Measurements from ENCODE around the gene NLGN3.

NLGN3 gene

DNA sequence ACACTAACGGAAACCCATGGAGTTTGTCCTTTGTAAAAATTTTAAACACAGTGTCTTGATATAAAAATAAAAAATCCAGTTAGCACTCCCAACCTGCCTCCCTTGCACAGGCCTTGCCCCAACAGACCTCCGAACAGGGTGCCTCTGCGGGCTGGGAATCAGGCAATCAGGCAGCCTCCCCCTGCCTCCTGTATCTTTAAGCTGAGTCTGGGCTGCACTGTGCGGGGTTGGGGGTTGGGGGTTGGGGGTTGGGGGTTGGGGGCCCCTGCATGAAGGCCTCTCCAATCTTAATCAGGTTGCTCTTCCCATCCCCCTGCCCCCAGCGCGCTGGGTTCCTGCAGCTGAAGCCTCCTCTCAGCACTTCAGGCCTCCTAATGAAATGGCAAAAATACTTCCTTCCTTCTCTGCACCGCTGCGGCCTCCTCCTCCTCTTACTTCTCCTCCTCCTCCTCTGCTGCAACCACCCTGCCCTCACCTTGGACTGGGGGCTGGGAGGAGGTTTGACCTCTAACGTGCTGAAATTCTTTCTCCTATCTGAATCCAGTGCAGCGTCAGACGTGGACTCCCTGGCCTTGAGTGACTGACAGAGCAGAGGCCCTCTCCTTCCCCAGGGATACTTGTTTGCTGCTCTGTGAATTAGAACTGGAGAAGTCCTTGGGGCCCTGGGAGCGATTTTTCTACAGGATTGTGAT, 26.6 kb downstream of the NLGN3 start:
- TF ChIP-seq, protein P1, sequence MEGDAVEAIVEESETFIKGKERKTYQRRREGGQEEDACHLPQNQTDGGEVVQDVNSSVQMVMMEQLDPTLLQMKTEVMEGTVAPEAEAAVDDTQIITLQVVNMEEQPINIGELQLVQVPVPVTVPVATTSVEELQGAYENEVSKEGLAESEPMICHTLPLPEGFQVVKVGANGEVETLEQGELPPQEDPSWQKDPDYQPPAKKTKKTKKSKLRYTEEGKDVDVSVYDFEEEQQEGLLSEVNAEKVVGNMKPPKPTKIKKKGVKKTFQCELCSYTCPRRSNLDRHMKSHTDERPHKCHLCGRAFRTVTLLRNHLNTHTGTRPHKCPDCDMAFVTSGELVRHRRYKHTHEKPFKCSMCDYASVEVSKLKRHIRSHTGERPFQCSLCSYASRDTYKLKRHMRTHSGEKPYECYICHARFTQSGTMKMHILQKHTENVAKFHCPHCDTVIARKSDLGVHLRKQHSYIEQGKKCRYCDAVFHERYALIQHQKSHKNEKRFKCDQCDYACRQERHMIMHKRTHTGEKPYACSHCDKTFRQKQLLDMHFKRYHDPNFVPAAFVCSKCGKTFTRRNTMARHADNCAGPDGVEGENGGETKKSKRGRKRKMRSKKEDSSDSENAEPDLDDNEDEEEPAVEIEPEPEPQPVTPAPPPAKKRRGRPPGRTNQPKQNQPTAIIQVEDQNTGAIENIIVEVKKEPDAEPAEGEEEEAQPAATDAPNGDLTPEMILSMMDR (IDR thresholded peaks at IDR 0.05), result no peak
- Histone ChIP-seq H3K9me3 (no peaks in the 10 kb centered on the region), H3K4me3 (ENCODE audit: low read depth in 1 of 2, low read length in 1 of 2) (peak overlapping the region; percentile 27 to 47), H3K36me3 (no peaks in the 10 kb centered on the region), H3K27ac (peak overlapping the region; percentile 90), H3K27me3 (no peaks in the 10 kb centered on the region), H3K4me1 (ENCODE audit: control insufficient read depth in 1 of 2, insufficient read depth in 1 of 2, low read depth in 1 of 2, low read length in 1 of 2) (peaks cover 44% of the 10 kb centered on the region in 2 experiments)

DNA sequence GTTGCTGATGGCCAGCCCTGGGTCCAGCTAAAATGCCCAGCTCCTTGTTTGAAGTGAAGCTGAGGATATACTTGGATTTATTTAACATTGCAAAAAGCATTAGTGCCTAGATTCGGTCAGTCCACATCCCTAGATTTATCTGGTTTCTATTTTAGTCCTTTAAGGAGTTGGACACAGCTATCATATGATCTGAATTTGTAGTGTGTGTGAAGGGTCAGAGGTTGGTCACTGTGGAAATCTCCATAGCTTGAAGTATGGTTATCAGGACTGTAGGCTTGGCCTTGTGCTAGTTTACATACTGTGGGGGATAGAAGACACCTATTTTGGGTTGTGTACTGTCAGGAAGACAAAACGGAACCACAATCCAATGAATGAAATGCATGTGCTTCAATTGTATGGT, 28.8 kb downstream of the NLGN3 start:
- no peaks in the 10 kb centered on the region for H3K27me3 ChIP-seq
- H3K36me3 ChIP-seq, result no peaks in the 10 kb centered on the region
- H3K4me1 ChIP-seq (ENCODE audit: control insufficient read depth in 1 of 2, insufficient read depth in 1 of 2, low read depth in 1 of 2, low read length in 1 of 2), result peaks cover 44% of the 10 kb centered on the region in 2 experiments
- peak overlapping the region; percentile 90 for H3K27ac ChIP-seq
- H3K4me3 ChIP-seq (ENCODE audit: low read depth in 1 of 2, low read length in 1 of 2), result no peak overlapping the region
- H3K9me3 ChIP-seq, result no peaks in the 10 kb centered on the region
- TF ChIP-seq, protein P1 (IDR thresholded peaks at IDR 0.05), result no peak

DNA sequence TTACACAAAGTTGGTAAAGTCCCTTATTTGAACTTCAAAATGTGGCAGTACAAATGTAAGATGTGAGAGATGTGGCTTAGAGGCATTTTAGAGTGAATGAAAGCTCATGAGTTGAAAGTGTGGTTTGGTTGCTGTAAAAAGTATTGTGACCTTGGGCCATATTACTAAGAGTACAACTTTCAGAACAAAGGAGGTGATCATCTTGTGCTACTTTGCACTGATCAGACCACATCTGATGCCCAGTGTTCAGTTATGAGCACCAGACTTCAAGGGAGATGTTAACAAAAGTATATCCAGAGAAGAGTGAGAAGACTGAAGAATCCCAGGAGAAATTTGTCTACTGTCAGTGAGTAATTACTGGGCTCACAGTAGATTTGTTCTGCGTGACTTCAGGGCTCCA, 30.2 kb downstream of the NLGN3 start:
- no peak overlapping the region for H3K4me3 ChIP-seq (ENCODE audit: low read depth in 1 of 2, low read length in 1 of 2)
- TF ChIP-seq, protein P1 (IDR thresholded peaks at IDR 0.05), result no peak
- H3K27ac ChIP-seq, result no peak overlapping the region
- no peaks in the 10 kb centered on the region for H3K36me3 ChIP-seq
- H3K9me3 ChIP-seq, result no peaks in the 10 kb centered on the region
- peaks cover 44 to 46% of the 10 kb centered on the region in 2 experiments for H3K4me1 ChIP-seq (ENCODE audit: control insufficient read depth in 1 of 2, insufficient read depth in 1 of 2, low read depth in 1 of 2, low read length in 1 of 2)
- H3K27me3 ChIP-seq, result no peaks in the 10 kb centered on the region

DNA sequence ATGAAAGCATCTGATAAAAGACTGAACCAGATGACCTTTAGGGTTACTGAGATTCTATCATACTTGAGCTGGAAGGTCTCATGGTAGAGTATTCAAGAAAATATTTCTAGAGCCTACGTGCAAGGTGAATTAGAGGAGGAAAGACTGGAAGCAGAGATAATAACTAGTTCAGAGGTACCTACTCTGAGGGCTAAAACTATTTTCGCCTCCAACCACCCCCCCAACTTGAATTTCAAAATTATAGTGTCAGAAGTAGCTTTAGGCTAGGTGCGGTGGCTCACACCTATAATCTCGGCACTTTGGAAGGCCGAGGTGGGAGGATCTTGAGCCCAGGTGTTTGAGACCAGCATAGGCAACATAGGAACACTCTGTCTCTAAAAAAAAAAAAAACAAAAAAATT, 30.9 kb downstream of the NLGN3 start:
- H3K36me3 ChIP-seq, result no peaks in the 10 kb centered on the region
- TF ChIP-seq, protein P1 (IDR thresholded peaks at IDR 0.05), result no peak
- H3K27me3 ChIP-seq, result no peaks in the 10 kb centered on the region
- no peaks in the 10 kb centered on the region for H3K9me3 ChIP-seq
- no peak overlapping the region for H3K27ac ChIP-seq
- peaks cover 38 to 39% of the 10 kb centered on the region in 2 experiments for H3K4me1 ChIP-seq (ENCODE audit: control insufficient read depth in 1 of 2, insufficient read depth in 1 of 2, low read depth in 1 of 2, low read length in 1 of 2)
- no peak overlapping the region for H3K4me3 ChIP-seq (ENCODE audit: low read depth in 1 of 2, low read length in 1 of 2)

DNA sequence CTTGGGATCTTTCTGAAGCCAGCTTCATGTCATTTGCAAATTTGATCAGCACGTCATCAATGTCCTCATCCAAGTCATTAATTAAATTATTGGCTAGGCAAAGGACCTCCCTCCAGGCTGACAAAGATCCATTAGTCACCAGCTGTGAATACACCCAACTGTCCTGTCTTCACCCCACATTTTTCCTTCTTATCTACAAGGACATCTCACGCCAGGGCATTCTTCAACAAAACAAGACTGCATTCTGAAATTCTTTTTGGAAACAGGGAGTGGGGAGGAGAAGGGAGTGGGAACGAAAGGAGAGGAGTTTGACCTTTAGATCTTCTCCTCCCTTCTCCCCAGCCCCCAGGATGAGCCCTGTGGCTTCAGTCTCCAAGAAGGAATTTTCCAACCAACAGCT, 32.7 kb downstream of the NLGN3 start:
- Histone ChIP-seq H3K36me3 (no peaks in the 10 kb centered on the region), H3K4me1 (ENCODE audit: control insufficient read depth in 1 of 2, insufficient read depth in 1 of 2, low read depth in 1 of 2, low read length in 1 of 2) (peaks cover 24 to 31% of the 10 kb centered on the region in 2 experiments), H3K27me3 (no peaks in the 10 kb centered on the region), H3K9me3 (no peaks in the 10 kb centered on the region), H3K4me3 (ENCODE audit: low read depth in 1 of 2, low read length in 1 of 2) (no peak overlapping the region), H3K27ac (no peak overlapping the region)
- TF ChIP-seq, protein P1 (IDR thresholded peaks at IDR 0.05), result no peak
